ENCODE results near the gene HYAL4.
"Not testable (repeated sequence)": the region's sequence is repeated elsewhere in the genome, so short reads cannot be mapped to it uniquely, and the experiment has no call there.

HYAL4 gene

DNA sequence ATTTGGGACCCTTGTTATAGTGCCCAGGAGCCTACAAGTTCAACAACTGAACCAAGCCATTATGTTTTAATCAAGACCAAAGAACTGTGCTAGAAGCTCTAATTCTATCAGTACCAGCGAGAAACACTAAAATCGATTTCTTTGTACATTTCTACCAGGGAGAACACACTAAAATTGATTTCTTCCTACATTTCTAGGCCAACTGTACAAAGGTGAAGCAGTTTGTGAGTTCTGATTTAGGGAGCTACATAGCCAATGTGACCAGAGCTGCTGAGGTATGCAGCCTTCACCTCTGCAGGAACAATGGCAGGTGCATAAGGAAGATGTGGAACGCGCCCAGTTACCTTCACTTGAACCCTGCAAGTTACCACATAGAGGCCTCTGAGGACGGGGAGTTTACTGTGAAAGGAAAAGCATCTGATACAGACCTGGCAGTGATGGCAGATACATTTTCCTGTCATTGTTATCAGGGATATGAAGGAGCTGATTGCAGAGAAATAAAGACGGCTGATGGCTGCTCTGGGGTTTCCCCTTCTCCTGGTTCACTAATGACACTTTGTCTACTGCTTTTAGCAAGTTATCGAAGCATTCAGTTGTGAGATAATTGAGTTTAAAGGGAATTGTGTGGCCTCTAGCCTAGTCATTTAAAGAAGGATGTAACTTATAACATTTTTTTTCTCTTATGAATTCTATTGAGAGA is 31.7 kb downstream of the HYAL4 start:
- DNase-seq (ENCODE audit: low read depth): no peak
- TF ChIP-seq, protein P1, sequence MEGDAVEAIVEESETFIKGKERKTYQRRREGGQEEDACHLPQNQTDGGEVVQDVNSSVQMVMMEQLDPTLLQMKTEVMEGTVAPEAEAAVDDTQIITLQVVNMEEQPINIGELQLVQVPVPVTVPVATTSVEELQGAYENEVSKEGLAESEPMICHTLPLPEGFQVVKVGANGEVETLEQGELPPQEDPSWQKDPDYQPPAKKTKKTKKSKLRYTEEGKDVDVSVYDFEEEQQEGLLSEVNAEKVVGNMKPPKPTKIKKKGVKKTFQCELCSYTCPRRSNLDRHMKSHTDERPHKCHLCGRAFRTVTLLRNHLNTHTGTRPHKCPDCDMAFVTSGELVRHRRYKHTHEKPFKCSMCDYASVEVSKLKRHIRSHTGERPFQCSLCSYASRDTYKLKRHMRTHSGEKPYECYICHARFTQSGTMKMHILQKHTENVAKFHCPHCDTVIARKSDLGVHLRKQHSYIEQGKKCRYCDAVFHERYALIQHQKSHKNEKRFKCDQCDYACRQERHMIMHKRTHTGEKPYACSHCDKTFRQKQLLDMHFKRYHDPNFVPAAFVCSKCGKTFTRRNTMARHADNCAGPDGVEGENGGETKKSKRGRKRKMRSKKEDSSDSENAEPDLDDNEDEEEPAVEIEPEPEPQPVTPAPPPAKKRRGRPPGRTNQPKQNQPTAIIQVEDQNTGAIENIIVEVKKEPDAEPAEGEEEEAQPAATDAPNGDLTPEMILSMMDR (IDR thresholded peaks at IDR 0.05; ENCODE audit: low read length, missing control alignments): no peak
- no peak overlapping the region for H3K4me3 ChIP-seq (replicated peaks; ENCODE audit: low read depth, low read length)

GRCh38 chr7:123879628-123880027 is 34.7 kb downstream of the HYAL4 start:
- DNase-seq (ENCODE audit: low read depth): no peak
- no peak overlapping the region for H3K4me3 ChIP-seq (replicated peaks; ENCODE audit: low read depth, low read length)
- TF ChIP-seq, protein P1 (IDR thresholded peaks at IDR 0.05; ENCODE audit: low read length, missing control alignments): no peak

GRCh38 chr7:123881300-123881699 is 36.3 kb downstream of the HYAL4 start:
- H3K4me3 ChIP-seq (replicated peaks; ENCODE audit: low read depth, low read length): no peak overlapping the region
- TF ChIP-seq, protein P1 (IDR thresholded peaks at IDR 0.05; ENCODE audit: low read length, missing control alignments): no peak
- no peak for DNase-seq (ENCODE audit: low read depth)

DNA sequence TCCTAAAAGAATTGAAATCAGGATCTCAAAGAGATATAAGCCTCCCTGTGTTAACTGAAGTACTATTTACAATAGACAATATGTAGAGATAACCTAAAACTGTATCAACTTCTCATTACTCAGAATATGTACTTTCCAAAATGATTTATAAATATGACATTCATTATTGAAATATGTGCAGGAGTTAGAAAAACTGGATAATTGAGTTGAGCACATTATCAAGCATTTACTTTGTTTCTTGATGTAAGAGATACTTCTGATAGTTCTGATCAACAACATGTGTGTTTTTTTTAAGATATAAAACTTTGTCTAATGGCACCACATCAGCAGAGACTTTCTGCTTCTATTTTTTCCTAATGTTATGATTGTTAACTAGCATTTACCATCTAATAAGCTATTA is 38.2 kb downstream of the HYAL4 start:
- no peak overlapping the region for H3K4me3 ChIP-seq (replicated peaks; ENCODE audit: low read depth, low read length)
- TF ChIP-seq, protein P1 (IDR thresholded peaks at IDR 0.05; ENCODE audit: low read length, missing control alignments): no peak
- no peak for DNase-seq (ENCODE audit: low read depth)

GRCh38 chr7:123888192-123888591 is 43.2 kb downstream of the HYAL4 start:
- TF ChIP-seq, protein P1 (IDR thresholded peaks at IDR 0.05; ENCODE audit: low read length, missing control alignments): no peak
- DNase-seq (ENCODE audit: low read depth): no peak
- H3K4me3 ChIP-seq (replicated peaks; ENCODE audit: low read depth, low read length): no peak overlapping the region

DNA sequence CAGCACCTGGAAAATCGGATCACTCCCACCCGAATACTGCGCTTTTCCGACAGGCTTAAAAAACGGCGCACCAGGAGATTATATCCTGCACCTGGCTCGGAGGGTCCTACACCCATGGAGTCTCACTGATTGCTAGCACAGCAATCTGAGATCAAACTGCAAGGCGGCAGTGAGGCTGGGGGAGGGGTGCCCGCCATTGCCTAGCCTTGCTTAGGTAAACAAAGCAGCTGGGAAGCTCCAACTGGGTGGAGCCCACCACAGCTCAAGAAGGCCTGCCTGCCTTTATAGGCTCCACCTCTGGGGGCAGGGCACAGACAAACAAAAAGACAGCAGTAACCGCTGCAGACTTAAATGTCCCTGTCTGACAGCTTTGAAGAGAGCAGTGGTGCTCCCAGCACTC is 49.8 kb downstream of the HYAL4 start:
- DNase-seq (ENCODE audit: low read depth); H3K4me3 ChIP-seq (replicated peaks; ENCODE audit: low read depth, low read length): not testable (repeated sequence)

DNA sequence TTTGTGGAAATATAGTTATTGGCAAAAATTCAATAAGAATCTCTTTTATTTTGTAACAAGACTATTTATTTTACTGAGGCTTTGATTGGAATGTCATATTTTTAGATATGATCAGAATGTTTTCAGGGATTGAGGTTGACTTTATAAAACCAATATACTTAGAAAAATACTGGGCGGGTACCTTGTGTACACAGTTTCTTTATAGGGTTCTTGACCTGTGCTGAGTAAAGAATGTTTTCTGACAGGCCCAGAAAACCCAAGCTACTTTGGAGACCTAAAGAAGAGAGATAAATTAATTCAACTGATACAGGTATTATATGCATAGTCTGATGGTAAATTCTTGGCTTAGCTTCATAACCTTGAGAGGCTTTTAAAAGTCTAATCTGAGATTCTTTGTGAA is 56.1 kb downstream of the HYAL4 start:
- TF ChIP-seq, protein P1 (IDR thresholded peaks at IDR 0.05; ENCODE audit: low read length, missing control alignments): no peak
- H3K4me3 ChIP-seq (replicated peaks; ENCODE audit: low read depth, low read length): no peak overlapping the region
- no peak for DNase-seq (ENCODE audit: low read depth)
